SK-N-MC (cell line): ENCODE data around the gene UBE2E2.

Experiments
- EZH2 ChIP-seq: fragments of 200-600 bp; sonication (generic); IDR thresholded peaks from one replicate; pipeline ENCODE4 v1.6.1; 2017; ENCODE audit warnings: antibody characterized with exemption
- FOXP2 ChIP-seq: optimal IDR thresholded peaks from 2 replicates; pipeline ENCODE3; 2011; ENCODE audit warnings: mild to moderate bottlenecking, moderate library complexity; ENCODE audit not compliant: insufficient read depth; ENCODE audit errors: extremely low read length, control extremely low read depth
- POLR2AphosphoS5 ChIP-seq: IDR thresholded peaks from 2 replicates; pipeline ENCODE4 v1.6.1; 2012; ENCODE audit warnings: mild to moderate bottlenecking, low read depth, low read length, borderline replicate concordance

- TF ChIP-seq POLR2AphosphoS5 (no peak), EZH2 (no peak), FOXP2 (no peak)
Measured at GRCh38 chr3:23493889-23494288, 290.8 kb downstream of the UBE2E2 start.
